H1 (cell line): Measurements from ENCODE around the gene FOXL2NB. TPM values are rescaled to one million over a fixed set of nuclear protein-coding genes. Genes with fewer than 3 reads are reported as not detected.
A peak's percentile ranks its signal among the peaks of the same experiment; 100 is the strongest.

Experiments used
- CTCF ChIA-PET: fragments of 300-600 bp; sonication (Branson Sonifier 250); formaldehyde crosslinking; loops from one replicate; lab custom pipeline; 2021; ENCODE audit not compliant: partially characterized antibody; lab: Charles Lee
- POLR2A ChIA-PET: fragments of 300-600 bp; sonication (Branson Sonifier 250); formaldehyde crosslinking; loops from one replicate; lab custom pipeline; 2021; ENCODE audit warnings: inconsistent platforms; ENCODE audit not compliant: partially characterized antibody; lab: Charles Lee
- DNase-seq, 2 experiments: peaks; one replicate each; pipeline versions ENCODE4 v3.0.0 to v3.0.0-alpha.2; 2010 to 2022; ENCODE audit warnings: low spot score in 2 of 2, low read depth in 1 of 2, mixed read lengths in 1 of 2
- FAIRE-seq: peaks from 2 replicates; lab custom pipeline; 2011; peaks lifted over from hg19 to GRCh38; lab: Jason Lieb, UNC
- H2AFZ ChIP-seq: 2 replicates; pipeline ENCODE4 v1.8.1; 2012; ENCODE audit warnings: low read length, inconsistent platforms
- H2AK5ac ChIP-seq: 2 replicates; pipeline ENCODE4 v1.6.1; 2013; ENCODE audit warnings: low read depth, low read length
- H2BK120ac ChIP-seq: replicated peaks from 2 replicates; pipeline ENCODE3; 2013; ENCODE audit warnings: low read depth, low read length, inconsistent platforms
- H2BK12ac ChIP-seq: 2 replicates; pipeline ENCODE4 v1.6.1; 2013; ENCODE audit warnings: low read depth, low read length
- H2BK15ac ChIP-seq: 2 replicates; pipeline ENCODE4 v1.6.1; 2013; ENCODE audit warnings: low read length
- H2BK20ac ChIP-seq: 2 replicates; pipeline ENCODE4 v1.6.1; 2013; ENCODE audit warnings: low read length
- H2BK5ac ChIP-seq: 2 replicates; pipeline ENCODE4 v1.6.1; 2013; ENCODE audit warnings: low read depth, low read length
- H3K14ac ChIP-seq: 2 replicates; pipeline ENCODE4 v1.6.1; 2013; ENCODE audit warnings: inconsistent platforms; ENCODE audit not compliant: insufficient read length
- H3K18ac ChIP-seq: 2 replicates; pipeline ENCODE4 v1.6.1; 2013; ENCODE audit warnings: low read length; ENCODE audit errors: extremely low read depth
- H3K23ac ChIP-seq: 2 replicates; pipeline ENCODE4 v1.6.1; 2013; ENCODE audit warnings: inconsistent platforms; ENCODE audit not compliant: insufficient read length
- H3K23me2 ChIP-seq: 2 replicates; pipeline ENCODE4 v1.6.1; 2013; ENCODE audit warnings: low read depth, low read length
- H3K27ac ChIP-seq: 2 replicates; pipeline ENCODE4 v1.6.1; 2011; ENCODE audit warnings: low read depth, low read length, inconsistent platforms
- H3K27me3 ChIP-seq, 4 experiments: replicated peaks in 1 of 4; 1 replicate in 1 of 4; 2 replicates in 3 of 4; pipeline versions ENCODE4 v1.6.1 to v1.8.1; 2011 to 2013; ENCODE audit warnings: low read length in 3 of 4, mild to moderate bottlenecking in 3 of 4, inconsistent platforms in 2 of 4, mixed read lengths in 2 of 4, moderate library complexity in 1 of 4; ENCODE audit not compliant: control insufficient read depth in 3 of 4, insufficient read depth in 3 of 4; ENCODE audit errors: extremely low read depth in 1 of 4
- H3K36me3 ChIP-seq, 4 experiments: 2 replicates each; pipeline versions ENCODE4 v1.6.1 to v1.8.1; 2011 to 2013; ENCODE audit warnings: mild to moderate bottlenecking in 4 of 4, low read length in 3 of 4, moderate library complexity in 2 of 4, control low read depth in 1 of 4, inconsistent platforms in 1 of 4; ENCODE audit not compliant: insufficient read depth in 4 of 4, control insufficient read depth in 2 of 4
- H3K4ac ChIP-seq: replicated peaks from 2 replicates; pipeline ENCODE3; 2013; ENCODE audit warnings: low read length, low read depth, mixed read lengths, inconsistent platforms; ENCODE audit not compliant: insufficient read length
- H3K4me1 ChIP-seq, 4 experiments: replicated peaks in 1 of 4; 1 replicate in 1 of 4; 2 replicates in 3 of 4; pipeline versions ENCODE4 v1.6.1 to v1.8.1; 2011 to 2013; ENCODE audit warnings: low read length in 3 of 4, inconsistent platforms in 2 of 4, mixed read lengths in 1 of 4; ENCODE audit not compliant: insufficient read depth in 4 of 4, control insufficient read depth in 3 of 4
- H3K4me2 ChIP-seq, 2 experiments: 2 replicates each; pipeline versions ENCODE4 v1.6.1 to v1.8.1; 2011 to 2013; ENCODE audit warnings: low read depth in 2 of 2, low read length in 2 of 2, control low read depth in 1 of 2, inconsistent platforms in 1 of 2, mild to moderate bottlenecking in 1 of 2; ENCODE audit not compliant: insufficient read depth in 1 of 2
- H3K4me3 ChIP-seq, 4 experiments: fragments of 200-600, 300-600 bp in 1 of 4; sonication (generic), shearing (Covaris generic), sonication (Bioruptor Twin) in 1 of 4; 2 replicates each; pipeline versions ENCODE4 v1.5.1 to v1.8.1; 2011 to 2016; ENCODE audit warnings: low read length in 4 of 4, low read depth in 3 of 4, control low read depth in 2 of 4, inconsistent platforms in 2 of 4, mild to moderate bottlenecking in 2 of 4, mixed read lengths in 1 of 4, moderate library complexity in 1 of 4; ENCODE audit not compliant: insufficient read depth in 2 of 4; ENCODE audit errors: extremely low read depth in 1 of 4
- H3K56ac ChIP-seq: replicated peaks from 2 replicates; pipeline ENCODE3; 2013; ENCODE audit warnings: low read depth, mild to moderate bottlenecking, mixed read lengths, low read length, inconsistent platforms; ENCODE audit not compliant: insufficient read length
- H3K79me1 ChIP-seq: 2 replicates; pipeline ENCODE4 v1.6.1; 2013; ENCODE audit warnings: low read depth, low read length, control low read depth
- H3K79me2 ChIP-seq, 2 experiments: 2 replicates each; pipeline versions ENCODE4 v1.6.1 to v1.8.1; 2012 to 2013; ENCODE audit warnings: low read length in 2 of 2, mild to moderate bottlenecking in 2 of 2, inconsistent platforms in 1 of 2; ENCODE audit not compliant: insufficient read depth in 2 of 2, control insufficient read depth in 1 of 2
- H3K9ac ChIP-seq, 4 experiments: replicated peaks in 1 of 4; 1 replicate in 1 of 4; 2 replicates in 3 of 4; pipeline versions ENCODE4 v1.6.1 to v1.8.1; 2011 to 2013; ENCODE audit warnings: low read depth in 3 of 4, low read length in 3 of 4, control low read depth in 2 of 4, mild to moderate bottlenecking in 2 of 4, moderate library complexity in 2 of 4, inconsistent platforms in 1 of 4; ENCODE audit errors: extremely low read depth in 1 of 4
- H3K9me3 ChIP-seq, 2 experiments: 2 replicates each; pipeline versions ENCODE4 v1.6.1 to v1.8.1; 2012 to 2013; ENCODE audit warnings: mild to moderate bottlenecking in 2 of 2, moderate library complexity in 2 of 2, control low read depth in 1 of 2, inconsistent platforms in 1 of 2, low read depth in 1 of 2, low read length in 1 of 2, mixed read lengths in 1 of 2; ENCODE audit not compliant: insufficient read depth in 2 of 2
- H4K20me1 ChIP-seq, 2 experiments: replicated peaks in 1 of 2; 2 replicates each; pipeline versions ENCODE3 to v1.8.1; 2011 to 2013; ENCODE audit warnings: inconsistent platforms in 2 of 2, low read length in 2 of 2, mild to moderate bottlenecking in 1 of 2; ENCODE audit not compliant: insufficient read depth in 2 of 2, control insufficient read depth in 1 of 2
- H4K5ac ChIP-seq: 2 replicates; pipeline ENCODE4 v1.6.1; 2013; ENCODE audit warnings: low read length, low read depth, mixed read lengths, inconsistent platforms; ENCODE audit not compliant: insufficient read length
- H4K8ac ChIP-seq: 2 replicates; pipeline ENCODE4 v1.8.0; 2013; ENCODE audit warnings: mild to moderate bottlenecking, moderate library complexity, low read length, inconsistent platforms; ENCODE audit not compliant: insufficient read depth; ENCODE audit errors: extremely low read depth
- H4K91ac ChIP-seq: replicated peaks from 2 replicates; pipeline ENCODE3; 2013; ENCODE audit warnings: low read length, mixed read lengths, inconsistent platforms; ENCODE audit not compliant: insufficient read length
- BACH1 ChIP-seq: IDR thresholded peaks from 2 replicates; pipeline ENCODE4 v1.6.1; 2012; ENCODE audit warnings: low read length, improper control_type of control experiment
- SIN3A ChIP-seq, 2 experiments: IDR thresholded peaks in 1 of 2; conservative IDR thresholded peaks in 1 of 2; 2 replicates each; pipeline ENCODE4 v1.6.1; 2011 to 2012; ENCODE audit warnings: low read length in 2 of 2, improper control_type of control experiment in 1 of 2, low read depth in 1 of 2, mild to moderate bottlenecking in 1 of 2
- TAF1 ChIP-seq: IDR thresholded peaks from 2 replicates; pipeline ENCODE4 v1.6.1; 2011; ENCODE audit warnings: mild to moderate bottlenecking, low read depth, low read length
- TEAD4 ChIP-seq: IDR thresholded peaks from 2 replicates; pipeline ENCODE4 v1.6.1; 2012; ENCODE audit warnings: low read depth, low read length, inconsistent platforms, mixed read lengths
- whole genome bisulfite sequencing, 2 experiments: shearing (Covaris generic) in 1 of 2; methylation state at CpG; one replicate each; pipeline versions ENCODE4 v1.1.6 to v1.1.7; 2013 to 2015; ENCODE audit warnings: low lambda C conversion rate in 2 of 2, mixed read lengths in 2 of 2, inconsistent platforms in 1 of 2, low coverage in 1 of 2, missing lambda C conversion rate in 1 of 2; ENCODE audit not compliant: insufficient replicate concordance in 2 of 2, insufficient coverage in 1 of 2, insufficient read length in 1 of 2; ENCODE audit errors: extremely low coverage in 1 of 2, missing lambda C conversion rate in 1 of 2; 5-methylcytosine and 5-hydroxymethylcytosine counted together
- polyA plus RNA-seq, 7 experiments: library from polyadenylated mRNA; depleted of rRNA in 3 of 7; stranded (reverse) in 5 of 7; unstranded in 2 of 7; fragments of >200 nt in 5 of 7; fragments of 200-250 nt in 2 of 7; gene quantifications; 1 replicate in 5 of 7; 2 replicates in 1 of 7; 4 replicates in 1 of 7; pipeline versions ENCODE4 v1.2.1 to v1.2.3, GENCODE V29; 2011 to 2013; ENCODE audit warnings: missing spikeins in 2 of 7, mixed read lengths in 2 of 7
- total RNA-seq: library from RNA; stranded (reverse); fragmentation: NEBNext Ultra II Directional; extraction: Animal tissue kit (Norgen Biotek cat#: 25700); gene quantifications from 2 replicates; pipeline ENCODE4 v1.2.1, GENCODE V29; 2021

FOXL2NB gene
- total and polyA plus RNA-seq, 2 of the 8 experiments (the other 6 are each of a cell fraction or from before 2014, with no cell fraction given): 5.4 to 7.3 TPM

DNA sequence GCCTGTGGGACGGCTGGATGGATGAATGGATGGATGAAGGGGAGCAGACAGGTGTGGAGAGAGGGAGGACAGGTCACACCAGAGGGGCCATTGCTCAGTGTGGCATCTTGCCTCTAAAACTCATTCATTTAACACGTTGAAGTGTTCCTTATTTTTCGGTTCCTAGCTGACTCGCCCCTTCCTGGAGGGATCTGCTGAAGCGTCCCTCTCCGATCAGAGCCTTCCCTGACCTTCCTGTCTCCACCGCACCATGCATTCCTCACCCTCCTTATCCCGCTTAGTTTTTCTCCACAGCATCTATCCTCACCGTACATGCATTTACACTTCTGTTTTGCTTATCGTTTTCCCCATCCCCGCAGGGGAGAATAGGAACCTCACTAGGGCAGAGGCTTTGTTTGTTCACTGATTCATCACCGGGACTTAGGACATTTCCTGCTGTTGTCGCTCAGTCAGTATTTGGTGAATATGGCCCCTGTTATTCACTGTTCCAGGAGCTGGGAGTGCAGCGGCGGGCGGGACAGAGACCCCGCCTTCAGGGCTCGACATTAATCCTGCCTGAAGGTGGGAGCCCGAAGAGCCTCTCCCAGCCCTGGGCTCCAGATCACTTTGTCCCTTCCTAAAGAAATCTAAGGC lies 32.0 kb upstream of the FOXL2NB start:
- Histone ChIP-seq H3K4ac (no peak overlapping the region), H3K9me3 (no peaks in the 10 kb centered on the region), H3K23me2 (peaks cover 3% of the 10 kb centered on the region; the same call in 1 of the 2 replicates), H4K20me1 (no peaks in the 10 kb centered on the region), H3K36me3 (no peaks in the 10 kb centered on the region), H2BK12ac (peak overlapping the region; percentile 29; the same call in 1 of the 2 replicates), H4K8ac (no peak overlapping the region), H3K27ac (no peak overlapping the region), H3K79me1 (no peaks in the 10 kb centered on the region), H4K91ac (no peak overlapping the region), H2BK20ac (0 out of 2 replicates have a peak overlapping the region, but pooled peaks have one; percentile 75), H2AK5ac (no peak overlapping the region), H4K5ac (no peak overlapping the region), H3K18ac (0 out of 2 replicates have a peak overlapping the region, but pooled peaks have one; percentile 34), H3K79me2 (no peaks in the 10 kb centered on the region), H3K23ac (no peak overlapping the region), H3K4me2 (peak overlapping the region; percentile 38 to 88), H2BK5ac (no peak overlapping the region), H3K4me3 (peak overlapping the region; percentile 44 to 89 (median 86); a peak in 7 of 8 replicates), H2BK15ac (peak overlapping the region; percentile 6; the same call in 1 of the 2 replicates), H2AFZ (peak overlapping the region; percentile 47), H3K14ac (no peak overlapping the region), H3K9ac (no peak overlapping the region), H3K4me1 (peaks cover 0 to 4% (median under 1%) of the 10 kb centered on the region in 4 experiments; a peak in 2 of 7 replicates), H2BK120ac (no peak overlapping the region), H3K27me3 (no peaks in the 10 kb centered on the region), H3K56ac (no peak overlapping the region)
- POLR2A ChIA-PET: interaction anchor here (0.6 to 2.1 kb wide), 14 partner anchors 21 to 438 kb away, joined by 3 to 12 read pairs (median 4); partner anchors contain the start of genes CEP70, FOXL2 and FOXL2NB
- FAIRE-seq: no peak
- WGBS, 2 experiments: 40% methylated on average over 19 of the region's 19 CpGs; no CpG with 5 or more reads in 1 of the 2 experiments
- CTCF ChIA-PET: interaction anchor here (0.6 to 15.4 kb wide), 73 partner anchors 9 to 565 kb away, joined by 3 to 322 read pairs (median 7); partner anchors contain the start of genes CEP70, FOXL2, FOXL2NB and PIK3CB
- TF ChIP-seq BACH1: no peak
- TF ChIP-seq TAF1: no peak
- TF ChIP-seq SIN3A (conservative IDR thresholded peaks at IDR 0.05 in 1 of 2, IDR thresholded peaks at IDR 0.05 in 1 of 2; ENCODE audit: low read depth in 1 of 2, low read length in 2 of 2): 0 out of 4 replicates have a peak, but pooled peaks of 1 of the 2 experiments have one; percentile 6
- TF ChIP-seq TEAD4: no peak
- no peak for DNase-seq
